GM10847 (cell line): ENCODE data around the gene PEMT.

ENCODE experiments used
- POLR2A ChIP-seq: IDR thresholded peaks from 2 replicates; pipeline ENCODE4 v1.6.1; 2011; ENCODE audit not compliant: insufficient read length; ENCODE audit errors: extremely low read depth

Gene PEMT

GRCh38 chr17:17552351-17553216 is 38.9 kb downstream of the PEMT start:
- TF ChIP-seq POLR2A, result no peak

- no peak for TF ChIP-seq POLR2A
These were observed 40.1 kb downstream of the PEMT start for GRCh38 chr17:17551361-17551760.

- no peak for TF ChIP-seq POLR2A
These were observed 41.7 kb downstream of the PEMT start for GRCh38 chr17:17549732-17550366.

GRCh38 chr17:17548044-17548443 is 43.5 kb downstream of the PEMT start:
- no peak for TF ChIP-seq POLR2A

- TF ChIP-seq POLR2A, result no peak
These were observed 44.2 kb downstream of the PEMT start for GRCh38 chr17:17547210-17547764.

GRCh38 chr17:17546399-17547185 is 44.9 kb downstream of the PEMT start:
- TF ChIP-seq POLR2A, result no peak

GRCh38 chr17:17545984-17546383 is 45.5 kb downstream of the PEMT start:
- no peak for TF ChIP-seq POLR2A

GRCh38 chr17:17545031-17545820 is 46.3 kb downstream of the PEMT start:
- TF ChIP-seq POLR2A, result no peak

- TF ChIP-seq POLR2A, result no peak
These were observed 48.4 kb downstream of the PEMT start for GRCh38 chr17:17542906-17543635.

GRCh38 chr17:17541640-17542001 is 49.9 kb downstream of the PEMT start:
- no peak for TF ChIP-seq POLR2A

- TF ChIP-seq POLR2A, result no peak
These were observed 50.4 kb downstream of the PEMT start for GRCh38 chr17:17540935-17541639.

GRCh38 chr17:17540278-17540906 is 51.1 kb downstream of the PEMT start:
- TF ChIP-seq POLR2A, result no peak

- no peak for TF ChIP-seq POLR2A
These were observed 51.9 kb downstream of the PEMT start for GRCh38 chr17:17539591-17539990.
